WTC11 (cell line): Measurements from ENCODE around the gene HIVEP2. TPM values are rescaled to one million over a fixed set of nuclear protein-coding genes. Genes with fewer than 3 reads are reported as not detected.

ENCODE experiments used
- ATAC-seq: fragments of 200-7000 bp; cut with Tn5 transposase; 2 replicates; pipeline ENCODE4 v1.10.0; 2021; ENCODE audit warnings: mild to moderate bottlenecking, moderate library complexity
- CTCF ChIA-PET: fragments of 300-600 bp; sonication (Branson Sonifier 250); formaldehyde crosslinking; loops from one replicate; lab custom pipeline; 2021; ENCODE audit warnings: antibody characterized with exemption; lab: Charles Lee
- POLR2A ChIA-PET: fragments of 350-600 bp; sonication (Branson Sonifier 250); formaldehyde crosslinking; loops from one replicate; lab custom pipeline; 2021; ENCODE audit warnings: antibody characterized with exemption; lab: Charles Lee
- DNase-seq: peaks from one replicate; pipeline ENCODE4 v3.0.0; 2021; ENCODE audit warnings: low spot score
- H3K27ac Mint-ChIP-seq: 2 replicates; pipeline ENCODE4 v1.8.0; 2021; ENCODE audit warnings: mixed read lengths
- H3K27me3 Mint-ChIP-seq: 2 replicates; pipeline ENCODE4 v1.8.0; 2021; ENCODE audit warnings: low read depth, mild to moderate bottlenecking, moderate library complexity, mixed read lengths
- H3K36me3 Mint-ChIP-seq: 2 replicates; pipeline ENCODE4 v1.8.0; 2021; ENCODE audit warnings: mixed read lengths
- H3K4me1 Mint-ChIP-seq: 2 replicates; pipeline ENCODE4 v1.8.0; 2022; ENCODE audit warnings: mixed read lengths
- H3K4me3 Mint-ChIP-seq: 2 replicates; pipeline ENCODE4 v1.8.0; 2021; ENCODE audit warnings: mild to moderate bottlenecking, moderate library complexity, mixed read lengths
- H3K9me3 Mint-ChIP-seq: 2 replicates; pipeline ENCODE4 v1.8.0; 2021; ENCODE audit warnings: mixed read lengths
- ELF4 ChIP-seq: sonication (generic); formaldehyde crosslinking; IDR thresholded peaks from 2 replicates; pipeline ENCODE4 v1.8.1; 2022; ENCODE audit warnings: low read depth, mild to moderate bottlenecking, moderate library complexity, missing genetic modification reagents
- FOXJ3 ChIP-seq: sonication (generic); formaldehyde crosslinking; IDR thresholded peaks from 2 replicates; pipeline ENCODE4 v1.9.0; 2021; ENCODE audit warnings: missing genetic modification reagents, mild to moderate bottlenecking, borderline replicate concordance
- HMGA2 ChIP-seq: fragments of 250-450 bp; sonication (Bioruptor Pico); IDR thresholded peaks from 2 replicates; pipeline ENCODE4 v1.4.0; 2021; ENCODE audit warnings: mild to moderate bottlenecking, moderate library complexity
- MYBL2 ChIP-seq: sonication (generic); formaldehyde crosslinking; IDR thresholded peaks from 2 replicates; pipeline ENCODE4 v1.8.1; 2023; ENCODE audit warnings: mild to moderate bottlenecking, moderate library complexity, missing genetic modification reagents
- OVOL2 ChIP-seq: fragments of 250-450 bp; sonication (Bioruptor Pico); IDR thresholded peaks from 2 replicates; pipeline ENCODE4 v1.9.0; 2021; ENCODE audit warnings: mild to moderate bottlenecking, borderline replicate concordance
- PRDM15 ChIP-seq: sonication (generic); formaldehyde crosslinking; IDR thresholded peaks from 2 replicates; pipeline ENCODE4 v1.8.0; 2022; ENCODE audit warnings: missing genetic modification reagents
- SOX15 ChIP-seq: fragments of 250-450 bp; sonication (Bioruptor Pico); IDR thresholded peaks from 2 replicates; pipeline ENCODE4 v1.9.0; 2021; ENCODE audit warnings: mild to moderate bottlenecking
- TEAD4 ChIP-seq: sonication (generic); formaldehyde crosslinking; IDR thresholded peaks from 2 replicates; pipeline ENCODE4 v1.8.0; 2022; ENCODE audit warnings: mild to moderate bottlenecking, missing genetic modification reagents
- USF2 ChIP-seq: sonication (generic); formaldehyde crosslinking; IDR thresholded peaks from 2 replicates; pipeline ENCODE4 v1.8.1; 2023; ENCODE audit warnings: mild to moderate bottlenecking, missing genetic modification reagents, moderate library complexity
- ZNF138 ChIP-seq: sonication (generic); formaldehyde crosslinking; conservative IDR thresholded peaks from 2 replicates; pipeline ENCODE4 v1.8.1; 2022; ENCODE audit warnings: mild to moderate bottlenecking, moderate library complexity, missing genetic modification reagents
- ZNF232 ChIP-seq: sonication (generic); formaldehyde crosslinking; IDR thresholded peaks from 2 replicates; pipeline ENCODE4 v1.8.0; 2022; ENCODE audit warnings: mild to moderate bottlenecking, missing genetic modification reagents
- ZNF416 ChIP-seq: fragments of 250-450 bp; sonication (Bioruptor Pico); IDR thresholded peaks from 2 replicates; pipeline ENCODE4 v1.9.0; 2021; ENCODE audit warnings: mild to moderate bottlenecking, inconsistent platforms
- ZNF671 ChIP-seq: fragments of 250-450 bp; sonication (Bioruptor Pico); IDR thresholded peaks from 2 replicates; pipeline ENCODE4 v1.8.0; 2021; ENCODE audit warnings: mild to moderate bottlenecking
- total RNA-seq: library from RNA; stranded (reverse); gene quantifications from 3 replicates; pipeline ENCODE4 v1.2.3, GENCODE V29; 2021
- TF ChIP-seq, protein P1 (sequence below): fragments of 200-600 bp; IDR thresholded peaks from 2 replicates; pipeline ENCODE4 v1.8.0; 2022; ENCODE audit warnings: antibody characterized with exemption
- TF ChIP-seq, protein P2 (sequence below): sonication (generic); formaldehyde crosslinking; IDR thresholded peaks from 2 replicates; pipeline ENCODE4 v1.8.1; 2023; ENCODE audit warnings: mild to moderate bottlenecking, missing genetic modification reagents, moderate library complexity

The HIVEP2 gene
- total RNA-seq, 1 experiment from 2014 or later = 11.5 TPM

DNA sequence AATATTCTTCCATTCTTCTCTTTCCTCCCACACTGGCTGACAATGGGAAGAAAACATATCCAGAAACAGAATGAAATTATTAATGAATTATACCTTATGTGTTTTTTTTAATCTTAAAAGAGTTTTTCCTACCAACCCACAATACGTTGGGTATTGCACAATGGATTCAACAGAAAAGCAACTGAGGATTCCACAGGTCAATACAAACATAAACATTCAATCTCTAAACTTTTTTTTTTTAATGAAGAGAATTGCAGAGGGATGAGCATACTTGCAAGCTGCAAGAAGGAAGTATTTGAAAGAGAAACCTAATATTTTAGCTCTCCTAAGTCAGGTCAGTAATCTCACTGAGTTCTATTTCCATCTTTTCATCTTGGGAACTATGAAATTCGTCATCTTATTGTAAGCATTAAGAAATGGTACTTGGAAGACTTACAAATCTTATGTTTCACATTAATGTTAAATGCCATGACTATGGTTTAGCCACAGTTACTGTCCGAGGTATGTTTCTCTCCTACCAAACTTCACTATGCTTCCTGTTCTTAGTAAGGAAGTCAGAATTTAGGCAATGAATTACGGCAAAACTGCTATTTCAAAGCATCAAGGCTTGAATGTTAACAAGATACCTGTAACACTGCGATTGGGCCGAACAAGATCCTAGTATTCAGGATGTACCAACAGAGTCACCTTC is 100.8 kb downstream of the HIVEP2 start:
- H3K9me3 Mint-ChIP-seq = no peaks in the 10 kb centered on the region
- ATAC-seq (no peak), DNase-seq (no peak)
- peaks cover 74% of the 10 kb centered on the region for H3K4me1 Mint-ChIP-seq
- H3K36me3 Mint-ChIP-seq = no peaks in the 10 kb centered on the region
- no peak overlapping the region for H3K4me3 Mint-ChIP-seq
- H3K27ac Mint-ChIP-seq = no peak overlapping the region; the same call in 1 of the 2 replicates
- H3K27me3 Mint-ChIP-seq = no peaks in the 10 kb centered on the region
- no peak for TF ChIP-seq ZNF671 (CRISPR knock-in tag)
- ChIA-PET POLR2A (no interaction called here), CTCF (interaction anchor here (1.1 kb wide), 1 partner anchor 183 kb away, joined by 4 read pairs; no protein-coding TSS in a partner anchor)

- Mint-ChIP-seq H3K36me3 (no peaks in the 10 kb centered on the region), H3K4me1 (peaks cover 80% of the 10 kb centered on the region), H3K9me3 (no peaks in the 10 kb centered on the region), H3K4me3 (no peak overlapping the region), H3K27ac (peak overlapping the region; percentile 7; the same call in 1 of the 2 replicates), H3K27me3 (no peaks in the 10 kb centered on the region)
- ChIA-PET CTCF (interaction anchor here (0.6 to 1.1 kb wide), 2 partner anchors 21 to 184 kb away, joined by 3 to 4 read pairs; no protein-coding TSS in a partner anchor), POLR2A (no interaction called here)
- DNase-seq = no peak
- TF ChIP-seq, protein P1, sequence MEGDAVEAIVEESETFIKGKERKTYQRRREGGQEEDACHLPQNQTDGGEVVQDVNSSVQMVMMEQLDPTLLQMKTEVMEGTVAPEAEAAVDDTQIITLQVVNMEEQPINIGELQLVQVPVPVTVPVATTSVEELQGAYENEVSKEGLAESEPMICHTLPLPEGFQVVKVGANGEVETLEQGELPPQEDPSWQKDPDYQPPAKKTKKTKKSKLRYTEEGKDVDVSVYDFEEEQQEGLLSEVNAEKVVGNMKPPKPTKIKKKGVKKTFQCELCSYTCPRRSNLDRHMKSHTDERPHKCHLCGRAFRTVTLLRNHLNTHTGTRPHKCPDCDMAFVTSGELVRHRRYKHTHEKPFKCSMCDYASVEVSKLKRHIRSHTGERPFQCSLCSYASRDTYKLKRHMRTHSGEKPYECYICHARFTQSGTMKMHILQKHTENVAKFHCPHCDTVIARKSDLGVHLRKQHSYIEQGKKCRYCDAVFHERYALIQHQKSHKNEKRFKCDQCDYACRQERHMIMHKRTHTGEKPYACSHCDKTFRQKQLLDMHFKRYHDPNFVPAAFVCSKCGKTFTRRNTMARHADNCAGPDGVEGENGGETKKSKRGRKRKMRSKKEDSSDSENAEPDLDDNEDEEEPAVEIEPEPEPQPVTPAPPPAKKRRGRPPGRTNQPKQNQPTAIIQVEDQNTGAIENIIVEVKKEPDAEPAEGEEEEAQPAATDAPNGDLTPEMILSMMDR = no peak
- TF ChIP-seq ZNF138 (CRISPR knock-in tag) (no peak), OVOL2 (CRISPR knock-in tag) (no peak), ELF4 (CRISPR knock-in tag) (no peak), FOXJ3 (CRISPR knock-in tag) (no peak), TEAD4 (CRISPR knock-in tag) (no peak), HMGA2 (no peak), SOX15 (no peak), USF2 (no peak), ZNF416 (CRISPR knock-in tag) (no peak), MYBL2 (CRISPR knock-in tag) (no peak)
- TF ChIP-seq, protein P2, sequence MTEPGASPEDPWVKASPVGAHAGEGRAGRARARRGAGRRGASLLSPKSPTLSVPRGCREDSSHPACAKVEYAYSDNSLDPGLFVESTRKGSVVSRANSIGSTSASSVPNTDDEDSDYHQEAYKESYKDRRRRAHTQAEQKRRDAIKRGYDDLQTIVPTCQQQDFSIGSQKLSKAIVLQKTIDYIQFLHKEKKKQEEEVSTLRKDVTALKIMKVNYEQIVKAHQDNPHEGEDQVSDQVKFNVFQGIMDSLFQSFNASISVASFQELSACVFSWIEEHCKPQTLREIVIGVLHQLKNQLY (CRISPR knock-in tag) = no peak
- no peak for ATAC-seq
Measured at GRCh38 chr6:142843361-142843760, 101.6 kb downstream of the HIVEP2 start.

DNA sequence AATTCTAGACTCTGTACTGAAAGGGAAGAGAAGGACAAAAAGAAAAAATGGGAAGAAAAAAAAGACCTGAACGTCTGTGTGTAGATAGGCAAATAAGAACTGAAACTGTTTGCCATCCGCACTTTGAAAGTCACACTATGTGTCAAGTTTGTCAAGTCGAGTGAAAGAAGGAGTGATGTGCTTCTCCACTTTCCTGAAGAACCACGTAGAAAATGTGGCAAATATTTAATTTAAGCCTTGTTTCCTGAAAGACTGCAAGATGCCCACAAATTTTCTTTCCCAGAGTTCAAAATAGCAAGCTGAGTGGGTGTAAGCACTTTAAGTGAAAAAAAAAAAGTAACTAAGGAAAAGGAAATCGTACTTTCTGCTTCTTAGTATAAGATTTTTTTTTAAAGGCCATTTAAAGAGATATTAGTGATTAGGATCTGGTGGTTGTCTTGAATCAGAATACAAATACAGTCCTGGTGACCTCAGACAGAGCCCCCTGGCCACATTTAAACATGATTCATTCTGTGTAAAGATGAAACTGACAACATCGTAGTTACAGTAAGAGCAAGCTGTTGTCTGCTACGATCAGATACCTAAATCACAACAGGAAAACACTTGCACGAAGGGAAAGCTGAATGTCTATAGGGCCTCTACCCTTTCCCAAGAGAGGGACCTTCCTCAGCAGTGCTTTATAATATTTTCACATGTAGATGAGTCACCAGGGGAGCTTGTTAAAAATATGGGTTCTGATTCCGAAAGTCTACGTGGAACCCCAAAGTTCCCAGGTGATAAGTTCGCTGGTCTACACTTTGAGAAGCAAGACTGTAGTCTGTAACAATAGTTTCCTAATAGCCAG is 102.3 kb downstream of the HIVEP2 start:
- peaks cover 78% of the 10 kb centered on the region for H3K4me1 Mint-ChIP-seq
- H3K9me3 Mint-ChIP-seq = no peaks in the 10 kb centered on the region
- no peaks in the 10 kb centered on the region for H3K27me3 Mint-ChIP-seq
- ChIA-PET CTCF (interaction anchor here (1.1 kb wide), 2 partner anchors 20 to 184 kb away, joined by 4 to 6 read pairs; no protein-coding TSS in a partner anchor), POLR2A (no interaction called here)
- peak overlapping the region; percentile 20 for H3K27ac Mint-ChIP-seq
- ATAC-seq = no peak
- no peaks in the 10 kb centered on the region for H3K36me3 Mint-ChIP-seq
- TF ChIP-seq PRDM15 (CRISPR knock-in tag) (no peak), SOX15 (no peak), ZNF232 (no peak)
- TF ChIP-seq, protein P1 = no peak
- DNase-seq = no peak
- no peak overlapping the region for H3K4me3 Mint-ChIP-seq
